ENCODE measurements around the gene PADI4.

DNA sequence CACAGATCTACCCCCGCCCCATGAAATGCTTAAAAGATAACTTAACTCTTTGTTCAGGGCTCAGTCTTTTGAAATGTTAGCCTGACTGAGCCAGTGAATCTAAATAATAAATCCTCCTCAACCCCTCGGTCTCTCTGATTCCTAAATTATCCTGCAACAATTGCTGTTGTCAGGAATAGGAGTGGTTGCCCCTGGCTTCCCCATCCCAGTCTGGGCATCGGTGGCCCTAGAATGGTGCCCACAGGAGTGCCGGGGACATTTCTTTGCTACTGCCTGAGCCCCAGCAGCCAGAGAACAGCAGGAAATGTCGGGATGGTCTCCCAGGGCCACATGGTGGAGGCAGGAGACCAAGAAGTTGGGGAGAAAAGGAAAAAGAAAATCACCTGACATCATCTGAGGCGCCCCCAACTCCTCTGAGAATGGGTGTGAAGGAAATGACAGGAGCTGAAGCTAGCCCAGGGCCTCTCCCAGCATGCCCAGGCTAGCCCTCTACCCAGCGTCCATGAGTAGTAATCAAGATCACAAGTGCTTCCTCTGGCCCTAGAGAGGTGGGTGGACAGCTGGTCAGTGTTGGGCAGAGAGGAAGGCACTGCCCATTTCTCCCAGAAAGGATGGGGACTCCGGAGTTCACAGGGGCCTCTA lies 1.6 kb downstream of the PADI4 start:
- TF ChIP-seq POLR2AphosphoS5 (IDR thresholded peaks at IDR 0.05), result no peak
- TF ChIP-seq, protein P1, sequence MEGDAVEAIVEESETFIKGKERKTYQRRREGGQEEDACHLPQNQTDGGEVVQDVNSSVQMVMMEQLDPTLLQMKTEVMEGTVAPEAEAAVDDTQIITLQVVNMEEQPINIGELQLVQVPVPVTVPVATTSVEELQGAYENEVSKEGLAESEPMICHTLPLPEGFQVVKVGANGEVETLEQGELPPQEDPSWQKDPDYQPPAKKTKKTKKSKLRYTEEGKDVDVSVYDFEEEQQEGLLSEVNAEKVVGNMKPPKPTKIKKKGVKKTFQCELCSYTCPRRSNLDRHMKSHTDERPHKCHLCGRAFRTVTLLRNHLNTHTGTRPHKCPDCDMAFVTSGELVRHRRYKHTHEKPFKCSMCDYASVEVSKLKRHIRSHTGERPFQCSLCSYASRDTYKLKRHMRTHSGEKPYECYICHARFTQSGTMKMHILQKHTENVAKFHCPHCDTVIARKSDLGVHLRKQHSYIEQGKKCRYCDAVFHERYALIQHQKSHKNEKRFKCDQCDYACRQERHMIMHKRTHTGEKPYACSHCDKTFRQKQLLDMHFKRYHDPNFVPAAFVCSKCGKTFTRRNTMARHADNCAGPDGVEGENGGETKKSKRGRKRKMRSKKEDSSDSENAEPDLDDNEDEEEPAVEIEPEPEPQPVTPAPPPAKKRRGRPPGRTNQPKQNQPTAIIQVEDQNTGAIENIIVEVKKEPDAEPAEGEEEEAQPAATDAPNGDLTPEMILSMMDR (IDR thresholded peaks at IDR 0.05), result no peak
